Inferior parietal cortex (tissue), 1 donor: Measurements from ENCODE around the gene GAL3ST1.
"Not testable (repeated sequence)": the region's sequence is repeated elsewhere in the genome, so short reads cannot be mapped to it uniquely, and the experiment has no call there.

ENCODE experiments used
- DNase-seq: peaks from one replicate; pipeline ENCODE4 v3.0.0-alpha.2; 2016; ENCODE audit errors: extremely low spot score

The GAL3ST1 gene

DNA sequence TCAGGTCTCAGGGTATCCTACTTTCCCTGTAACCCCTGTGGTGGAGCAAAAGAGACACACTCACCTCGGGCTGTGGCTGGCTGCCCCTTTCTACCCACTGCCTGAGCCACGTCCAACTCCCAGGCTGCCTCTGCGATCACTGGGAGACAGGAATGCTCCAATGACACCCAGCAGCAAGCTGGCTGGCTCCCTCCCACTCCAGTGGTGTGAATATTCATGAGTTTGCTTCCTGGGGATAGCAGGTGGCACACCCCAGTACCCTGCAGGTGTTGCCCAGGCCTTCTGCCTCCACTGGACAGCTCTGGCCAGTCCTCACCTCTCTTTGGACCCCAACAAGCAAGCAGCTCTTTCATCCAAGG lies 9.7 kb downstream of the GAL3ST1 start:
- DNase-seq = no peak

DNA sequence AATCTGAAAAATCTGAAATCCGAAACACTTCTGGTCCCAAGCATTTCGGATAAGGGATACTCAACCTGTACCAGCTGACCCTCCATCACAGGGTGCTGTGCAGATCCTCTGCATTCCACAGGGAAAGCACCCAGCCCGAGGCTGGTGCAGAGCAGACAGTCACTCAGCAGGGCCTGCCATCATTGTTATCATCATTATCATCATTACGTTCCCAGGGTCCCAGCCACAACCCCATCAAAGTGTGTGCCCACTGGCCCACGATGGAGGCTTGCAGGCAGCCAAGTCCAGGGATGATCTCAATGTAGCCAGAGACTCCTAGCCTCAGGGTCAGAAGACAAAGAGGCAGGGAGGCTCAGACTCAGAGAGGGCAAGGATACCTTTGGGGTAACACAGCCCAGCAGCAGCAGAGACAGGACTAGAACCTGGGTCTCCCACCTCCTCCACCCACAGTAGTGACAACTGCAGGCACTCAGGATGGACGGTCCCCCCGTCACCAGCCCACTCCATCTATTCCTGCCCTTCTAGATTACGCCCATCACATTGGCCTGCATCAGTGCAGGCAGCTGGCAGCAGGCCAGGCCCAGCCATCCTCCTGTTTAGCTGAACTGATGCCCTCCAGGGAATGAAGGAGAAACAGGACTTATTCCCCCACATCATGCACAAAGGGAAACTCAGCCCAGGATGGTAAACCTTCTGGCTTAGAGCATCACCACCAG lies 10.3 kb downstream of the GAL3ST1 start:
- DNase-seq = no peak

- DNase-seq = no peak
Measured at GRCh38 chr22:30562366-30562765, 12.1 kb downstream of the GAL3ST1 start.

GRCh38 chr22:30561402-30562189 lies 12.9 kb downstream of the GAL3ST1 start:
- no peak for DNase-seq

- DNase-seq = not testable (repeated sequence)
Measured at GRCh38 chr22:30560643-30561202, 13.7 kb downstream of the GAL3ST1 start.

DNA sequence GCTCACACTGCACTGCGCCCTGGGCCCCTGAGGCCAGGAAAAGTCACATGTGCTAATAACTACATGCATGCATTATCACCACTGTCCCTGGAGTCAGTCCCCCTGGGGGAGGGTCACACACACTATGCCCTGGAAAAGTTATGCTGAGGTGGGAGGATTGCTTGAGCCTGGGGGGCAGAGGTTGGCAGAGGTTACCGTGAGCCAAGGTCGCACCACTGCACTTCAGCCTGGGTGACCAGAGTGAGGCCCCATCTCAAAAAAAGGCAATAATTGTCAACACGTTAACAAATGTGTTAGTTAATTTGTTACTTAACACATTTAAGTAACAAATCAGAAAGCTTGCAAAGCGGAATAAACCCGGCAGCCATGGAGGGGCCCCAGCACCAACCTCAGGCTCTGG lies 14.6 kb downstream of the GAL3ST1 start:
- DNase-seq = no peak

GRCh38 chr22:30557243-30557642 lies 17.2 kb downstream of the GAL3ST1 start:
- DNase-seq = no peak

DNA sequence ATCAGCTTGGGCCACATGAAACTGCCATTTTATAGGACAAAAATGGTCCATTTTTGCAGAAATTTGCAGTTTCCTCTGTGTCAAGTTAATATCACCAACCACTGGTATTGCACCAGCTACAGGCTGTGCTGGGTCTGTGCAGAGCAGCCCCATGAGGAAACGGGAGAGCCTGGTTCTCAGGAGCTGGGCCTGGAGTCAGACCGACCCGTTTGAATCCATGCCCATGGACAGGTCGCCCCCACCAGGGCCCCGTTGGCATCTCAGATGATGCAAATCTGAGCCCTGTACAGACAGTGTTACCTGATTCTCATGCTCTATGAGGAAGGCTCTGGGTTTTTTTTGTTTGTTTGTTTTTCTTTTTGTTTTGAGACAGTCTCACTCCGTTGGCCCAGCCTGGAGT lies 18.1 kb downstream of the GAL3ST1 start:
- no peak for DNase-seq

GRCh38 chr22:30555282-30556210 lies 18.9 kb downstream of the GAL3ST1 start:
- no peak for DNase-seq

GRCh38 chr22:30553971-30554370 lies 20.5 kb downstream of the GAL3ST1 start:
- DNase-seq = no peak

DNA sequence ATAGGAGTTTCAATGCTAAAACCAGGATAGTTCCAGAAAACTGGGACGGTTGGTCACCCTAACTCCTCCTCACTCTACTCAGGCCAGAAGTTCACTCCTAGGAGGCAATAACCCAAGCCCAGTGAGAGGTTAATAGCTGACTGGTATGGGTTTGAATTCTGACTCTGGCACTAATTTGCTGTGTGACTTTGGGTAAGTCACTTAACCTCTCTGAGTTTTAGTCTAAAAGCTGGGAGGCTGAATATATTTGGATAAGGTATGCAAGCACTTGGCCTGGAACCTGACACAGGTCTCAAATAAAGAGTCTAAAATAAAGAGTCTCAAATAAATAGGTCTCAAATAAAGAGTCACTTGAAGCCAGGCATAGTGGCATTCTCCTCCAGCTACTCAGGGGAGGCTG lies 21.7 kb downstream of the GAL3ST1 start:
- DNase-seq = no peak

GRCh38 chr22:30551813-30552212 lies 22.7 kb downstream of the GAL3ST1 start:
- not testable (repeated sequence) for DNase-seq

DNA sequence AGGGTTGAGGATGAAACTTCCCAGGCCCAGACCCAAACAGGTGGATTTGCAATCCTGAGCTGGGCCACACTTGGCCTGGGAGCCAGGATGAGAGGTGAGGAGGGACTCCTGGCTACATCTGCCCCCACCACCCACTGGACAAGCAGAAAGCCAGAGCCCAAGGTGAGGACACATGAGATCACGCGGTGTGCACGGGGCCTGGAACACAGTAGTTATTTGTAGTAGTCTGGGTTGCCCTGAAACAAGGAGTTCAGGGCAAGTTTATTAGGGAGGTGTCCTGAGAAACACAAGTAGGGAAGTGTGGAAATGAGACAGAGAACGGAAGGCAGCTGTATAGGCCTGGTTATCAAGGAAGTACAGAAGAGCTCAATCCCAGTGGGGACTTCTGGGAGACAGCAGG lies 27.3 kb downstream of the GAL3ST1 start:
- no peak for DNase-seq

- no peak for DNase-seq
Measured at GRCh38 chr22:30546616-30547015, 27.8 kb downstream of the GAL3ST1 start, which contains the start of gene SEC14L6. TSS of gene SEC14L6 (minus strand) at chr22:30546741. CDS start at chr22:30546682, 59 bp downstream.

- no peak for DNase-seq
Measured at GRCh38 chr22:30542811-30543188, 31.7 kb downstream of the GAL3ST1 start.

- no peak for DNase-seq
Measured at GRCh38 chr22:30541961-30542810, 32.3 kb downstream of the GAL3ST1 start.

DNA sequence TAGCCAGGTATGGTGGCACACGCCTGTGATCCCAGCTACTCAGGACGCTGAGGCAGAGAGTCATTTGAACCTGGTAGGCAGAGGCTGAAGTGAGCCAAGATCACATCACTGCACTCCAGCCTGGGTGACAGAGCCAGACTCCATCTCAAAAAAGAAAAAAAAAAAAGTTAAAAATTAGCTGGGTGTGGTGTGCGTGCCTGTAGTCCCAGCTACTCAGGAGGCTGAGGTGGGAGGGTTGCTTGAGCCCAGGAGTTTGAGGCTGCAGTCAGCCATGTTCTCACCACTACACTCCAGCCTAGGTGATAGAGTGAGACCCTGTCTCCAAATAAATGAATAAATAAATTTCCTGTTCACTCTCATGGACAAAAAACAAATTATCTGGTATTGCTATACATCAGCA lies 33.0 kb downstream of the GAL3ST1 start:
- DNase-seq = not testable (repeated sequence)

GRCh38 chr22:30539368-30539767 lies 35.1 kb downstream of the GAL3ST1 start:
- DNase-seq = no peak

GRCh38 chr22:30538280-30538679 lies 36.2 kb downstream of the GAL3ST1 start:
- DNase-seq = no peak

- DNase-seq = no peak
Measured at GRCh38 chr22:30537083-30537731, 37.3 kb downstream of the GAL3ST1 start.
